Glutamatergic neuron (in vitro differentiated cells): ENCODE data around the gene UBE2E2. TPM values are rescaled to one million over a fixed set of nuclear protein-coding genes. Genes with fewer than 3 reads are reported as not detected.

Source experiments
- DNase-seq: peaks from one replicate; pipeline ENCODE4 v3.0.0; 2022
- H3K27ac Mint-ChIP-seq: one replicate; pipeline ENCODE4 v1.8.0; 2020; ENCODE audit warnings: mild to moderate bottlenecking, mixed read lengths, inconsistent platforms; ENCODE audit not compliant: unreplicated experiment
- H3K27me3 Mint-ChIP-seq: one replicate; pipeline ENCODE4 v1.8.0; 2020; ENCODE audit warnings: mild to moderate bottlenecking, moderate library complexity, mixed read lengths, inconsistent platforms; ENCODE audit not compliant: unreplicated experiment
- H3K36me3 Mint-ChIP-seq: one replicate; pipeline ENCODE4 v1.8.0; 2020; ENCODE audit warnings: mild to moderate bottlenecking, mixed read lengths, inconsistent platforms; ENCODE audit not compliant: unreplicated experiment
- H3K4me1 Mint-ChIP-seq: one replicate; pipeline ENCODE4 v1.8.0; 2020; ENCODE audit warnings: mild to moderate bottlenecking, low read depth, mixed read lengths, inconsistent platforms; ENCODE audit not compliant: unreplicated experiment
- H3K4me3 Mint-ChIP-seq: one replicate; pipeline ENCODE4 v1.8.0; 2020; ENCODE audit warnings: mild to moderate bottlenecking, mixed read lengths, inconsistent platforms; ENCODE audit not compliant: unreplicated experiment
- H3K9me3 Mint-ChIP-seq: one replicate; pipeline ENCODE4 v1.8.0; 2020; ENCODE audit warnings: mild to moderate bottlenecking, moderate library complexity, mixed read lengths, inconsistent platforms; ENCODE audit not compliant: unreplicated experiment
- CTCF ChIP-seq: fragments of 200-600 bp; sonication (generic); IDR thresholded peaks from one replicate; pipeline ENCODE4 v1.5.0; 2021; ENCODE audit not compliant: partially characterized antibody, unreplicated experiment
- total RNA-seq: library from RNA; stranded (reverse); fragmentation: NEBNext Ultra II Directional; extraction: Animal tissue kit (Norgen Biotek cat#: 25700); gene quantifications from one replicate; pipeline ENCODE4 v1.2.1, GENCODE V29; 2021; ENCODE audit not compliant: unreplicated experiment

Gene UBE2E2
- total RNA-seq, 1 donor from 2014 or later, result 40.6 TPM

GRCh38 chr3:23161896-23162570 lies 41.1 kb upstream of the UBE2E2 start:
- no peaks in the 10 kb centered on the region for H3K9me3 Mint-ChIP-seq

GRCh38 chr3:23162934-23163333 lies 40.2 kb upstream of the UBE2E2 start:
- H3K27me3 Mint-ChIP-seq, result no peaks in the 10 kb centered on the region
- no peak for TF ChIP-seq CTCF
- H3K27ac Mint-ChIP-seq, result no peak overlapping the region
- H3K36me3 Mint-ChIP-seq, result no peaks in the 10 kb centered on the region
- H3K4me1 Mint-ChIP-seq, result no peaks in the 10 kb centered on the region
- no peak overlapping the region for H3K4me3 Mint-ChIP-seq
- no peak for DNase-seq
- no peaks in the 10 kb centered on the region for H3K9me3 Mint-ChIP-seq

More at GRCh38 chr3:23161896-23162570, 41.1 kb upstream of the UBE2E2 start:
- H3K36me3 Mint-ChIP-seq, result no peaks in the 10 kb centered on the region
- no peak for DNase-seq
- no peak overlapping the region for H3K27ac Mint-ChIP-seq
- no peaks in the 10 kb centered on the region for H3K4me1 Mint-ChIP-seq
- no peaks in the 10 kb centered on the region for H3K27me3 Mint-ChIP-seq
- H3K4me3 Mint-ChIP-seq, result no peak overlapping the region
- no peak for TF ChIP-seq CTCF

- no peaks in the 10 kb centered on the region for H3K4me1 Mint-ChIP-seq
- H3K4me3 Mint-ChIP-seq, result no peak overlapping the region
- H3K36me3 Mint-ChIP-seq, result no peaks in the 10 kb centered on the region
- no peak for TF ChIP-seq CTCF
- no peaks in the 10 kb centered on the region for H3K9me3 Mint-ChIP-seq
- no peak overlapping the region for H3K27ac Mint-ChIP-seq
- peaks cover 1% of the 10 kb centered on the region for H3K27me3 Mint-ChIP-seq
- no peak for DNase-seq
These were observed 38.4 kb upstream of the UBE2E2 start for GRCh38 chr3:23164746-23165145.

GRCh38 chr3:23165571-23165970 lies 37.6 kb upstream of the UBE2E2 start:
- TF ChIP-seq CTCF, result no peak
- no peaks in the 10 kb centered on the region for H3K4me1 Mint-ChIP-seq
- peaks cover 3% of the 10 kb centered on the region for H3K27me3 Mint-ChIP-seq
- H3K27ac Mint-ChIP-seq, result no peak overlapping the region
- peaks cover 3% of the 10 kb centered on the region for H3K9me3 Mint-ChIP-seq
- no peak for DNase-seq
- H3K4me3 Mint-ChIP-seq, result no peak overlapping the region
- no peaks in the 10 kb centered on the region for H3K36me3 Mint-ChIP-seq

GRCh38 chr3:23166276-23166675 lies 36.9 kb upstream of the UBE2E2 start:
- H3K4me1 Mint-ChIP-seq, result no peaks in the 10 kb centered on the region
- no peak overlapping the region for H3K27ac Mint-ChIP-seq
- H3K36me3 Mint-ChIP-seq, result no peaks in the 10 kb centered on the region
- no peak for DNase-seq
- peaks cover 3% of the 10 kb centered on the region for H3K27me3 Mint-ChIP-seq
- no peak for TF ChIP-seq CTCF
- no peak overlapping the region for H3K4me3 Mint-ChIP-seq
- H3K9me3 Mint-ChIP-seq, result peaks cover 3% of the 10 kb centered on the region
